ENCODE measurements around the gene LRRK1.

The LRRK1 gene

DNA sequence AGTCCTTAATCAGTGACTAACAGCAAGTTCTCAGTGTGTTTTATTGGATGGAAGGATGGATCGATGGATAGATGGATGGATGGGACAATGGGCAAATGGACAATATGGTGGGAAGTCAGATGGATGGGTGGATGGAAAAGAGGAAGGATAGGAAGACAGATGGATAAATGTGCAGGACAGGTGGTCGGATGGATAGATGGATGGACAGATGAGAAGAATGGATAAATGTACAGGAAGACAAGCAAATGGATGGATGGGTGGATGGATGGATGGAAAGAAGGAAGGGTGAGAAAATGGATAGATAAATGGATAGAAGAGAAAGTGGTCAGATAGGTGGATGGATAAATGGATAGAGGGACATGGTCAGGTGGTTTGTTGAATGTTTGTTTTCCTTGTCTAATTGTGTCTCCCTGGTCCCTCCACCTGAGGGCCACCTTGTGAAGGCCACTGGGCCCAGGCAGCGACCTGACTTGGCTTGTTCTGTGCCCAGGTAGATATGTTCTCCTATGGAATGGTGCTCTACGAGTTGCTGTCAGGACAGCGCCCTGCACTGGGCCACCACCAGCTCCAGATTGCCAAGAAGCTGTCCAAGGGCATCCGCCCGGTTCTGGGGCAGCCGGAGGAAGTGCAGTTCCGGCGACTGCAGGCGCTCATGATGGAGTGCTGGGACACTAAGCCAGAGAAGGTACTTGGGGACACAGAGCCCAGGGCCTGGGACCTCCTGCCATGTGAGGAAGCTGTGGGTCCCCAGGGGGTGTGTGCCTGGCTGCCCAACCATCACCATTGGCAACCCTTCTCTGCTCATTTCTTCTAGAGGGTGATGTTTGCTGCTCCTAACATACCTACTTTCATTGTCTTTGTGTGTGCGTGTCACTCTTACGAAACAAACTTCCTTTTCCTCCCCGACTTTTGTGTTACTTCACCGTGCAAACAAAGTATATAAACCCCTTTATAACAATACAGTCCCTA lies 137.5 kb downstream of the LRRK1 start:
- TF ChIP-seq CTCF (conservative IDR thresholded peaks at IDR 0.05; ENCODE audit: low read depth, low read length): no peak
- no peak for DNase-seq (ENCODE audit: low read depth)
- H3K4me3 ChIP-seq (ENCODE audit: low read depth, low read length): no peak overlapping the region

DNA sequence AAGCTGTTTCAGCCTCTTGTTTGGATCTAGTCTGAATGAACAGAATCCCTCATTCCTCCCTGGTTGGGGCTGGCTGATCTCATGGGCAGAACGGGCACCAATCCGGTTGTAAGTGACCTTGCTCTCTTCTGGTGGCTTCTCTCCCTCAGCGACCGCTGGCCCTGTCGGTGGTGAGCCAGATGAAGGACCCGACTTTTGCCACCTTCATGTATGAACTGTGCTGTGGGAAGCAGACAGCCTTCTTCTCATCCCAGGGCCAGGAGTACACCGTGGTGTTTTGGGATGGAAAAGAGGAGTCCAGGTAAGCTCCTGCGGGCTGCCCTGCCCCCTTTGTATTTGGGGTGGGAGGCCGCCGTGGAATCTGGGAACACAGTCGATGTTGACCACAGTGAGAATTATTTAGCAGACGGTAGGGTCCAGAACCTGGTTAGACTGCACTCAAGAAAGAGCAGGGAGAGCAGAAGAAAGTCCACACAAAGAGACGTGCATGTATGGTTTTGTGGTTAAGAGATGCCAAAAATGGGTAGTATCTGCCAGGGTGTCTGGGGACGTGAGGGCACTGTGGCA lies 138.8 kb downstream of the LRRK1 start:
- no peak for DNase-seq (ENCODE audit: low read depth)
- no peak for TF ChIP-seq CTCF (conservative IDR thresholded peaks at IDR 0.05; ENCODE audit: low read depth, low read length)
- H3K4me3 ChIP-seq (ENCODE audit: low read depth, low read length): no peak overlapping the region

DNA sequence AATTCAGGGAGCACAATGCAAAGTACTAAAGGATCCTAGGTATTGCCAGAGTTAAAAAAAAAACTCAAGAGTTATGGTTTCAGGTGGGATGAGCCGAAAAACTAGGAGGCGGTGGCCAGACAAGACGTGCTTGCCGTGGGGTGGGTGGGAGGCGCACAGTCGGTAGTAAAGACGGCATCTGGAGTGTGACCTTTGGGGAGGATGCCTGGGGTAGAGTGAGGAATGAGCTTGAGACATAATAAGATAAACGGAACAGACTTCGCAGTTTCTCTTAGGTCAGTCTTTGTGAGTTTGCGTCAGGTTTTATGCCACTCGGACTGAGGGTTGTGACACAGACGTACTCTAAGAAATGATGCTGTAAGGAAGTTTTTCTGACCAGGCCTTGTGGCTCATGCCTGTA lies 139.6 kb downstream of the LRRK1 start:
- no peak for TF ChIP-seq CTCF (conservative IDR thresholded peaks at IDR 0.05; ENCODE audit: low read depth, low read length)
- DNase-seq (ENCODE audit: low read depth): no peak
- H3K4me3 ChIP-seq (ENCODE audit: low read depth, low read length): no peak overlapping the region

GRCh38 chr15:101059381-101060341 lies 140.5 kb downstream of the LRRK1 start:
- no peak for DNase-seq (ENCODE audit: low read depth)
- TF ChIP-seq CTCF (conservative IDR thresholded peaks at IDR 0.05; ENCODE audit: low read depth, low read length): no peak
- no peak overlapping the region for H3K4me3 ChIP-seq (ENCODE audit: low read depth, low read length)

DNA sequence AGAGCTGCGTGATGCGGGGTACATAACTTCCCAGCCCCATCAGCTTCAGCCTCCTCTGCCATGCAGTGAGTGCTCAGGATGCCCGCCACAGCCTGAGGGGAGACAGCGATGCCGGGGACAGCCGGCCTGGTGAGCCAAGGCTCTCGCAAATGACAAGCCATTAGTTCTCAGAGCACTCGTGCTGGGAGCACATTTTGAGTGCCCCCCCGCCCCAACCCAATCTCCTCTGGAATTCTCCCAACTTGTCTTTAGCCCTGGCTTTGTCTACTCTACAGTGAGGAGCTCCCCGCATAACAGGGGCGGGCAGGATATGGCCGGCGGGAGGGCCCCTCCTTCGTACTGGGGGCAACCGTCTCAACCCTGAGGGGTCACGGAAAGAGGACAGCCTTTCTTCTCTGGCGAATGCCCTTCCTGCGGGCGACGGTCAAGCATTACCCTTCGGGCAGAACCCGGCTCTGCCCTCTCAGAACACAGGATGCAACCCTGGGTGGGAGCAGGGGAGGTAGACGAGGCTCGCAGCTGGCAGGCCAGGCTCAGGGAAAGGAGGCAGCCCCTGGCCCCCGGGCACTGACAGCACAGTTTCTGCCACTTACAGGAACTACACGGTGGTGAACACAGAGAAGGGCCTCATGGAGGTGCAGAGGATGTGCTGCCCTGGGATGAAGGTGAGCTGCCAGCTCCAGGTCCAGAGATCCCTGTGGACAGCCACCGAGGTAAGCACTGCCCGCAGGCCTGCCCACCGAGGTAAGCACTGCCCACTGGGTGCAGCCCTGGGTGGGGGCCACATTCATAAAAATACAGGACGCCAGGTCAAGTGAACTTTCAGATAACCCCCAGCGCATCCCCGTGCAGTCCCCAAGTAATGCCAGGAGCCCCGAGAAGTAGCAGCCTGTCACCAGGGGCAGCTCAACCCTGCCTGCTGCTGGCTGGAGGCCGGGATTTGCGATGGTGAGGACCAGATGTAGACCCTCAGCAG lies 141.7 kb downstream of the LRRK1 start:
- no peak overlapping the region for H3K4me3 ChIP-seq (ENCODE audit: low read depth, low read length)
- no peak for TF ChIP-seq CTCF (conservative IDR thresholded peaks at IDR 0.05; ENCODE audit: low read depth, low read length)
- no peak for DNase-seq (ENCODE audit: low read depth)

- no peak for TF ChIP-seq CTCF (conservative IDR thresholded peaks at IDR 0.05; ENCODE audit: low read depth, low read length)
- H3K4me3 ChIP-seq (ENCODE audit: low read depth, low read length): no peak overlapping the region
- no peak for DNase-seq (ENCODE audit: low read depth)
Observed at GRCh38 chr15:101062063-101062462, 142.9 kb downstream of the LRRK1 start.
